MM.1S (cell line): ENCODE data around the gene CXXC5.

ENCODE experiments used
- DNase-seq: peaks from one replicate; pipeline ENCODE4 v3.0.0-alpha.2; 2015
- H2AFZ ChIP-seq: fragments of 300-600 bp; sonication (generic); 2 replicates; pipeline ENCODE4 v1.6.0; 2016; ENCODE audit warnings: antibody characterized with exemption, low read length
- H3F3A ChIP-seq: fragments of 300-600 bp; sonication (generic); 2 replicates; pipeline ENCODE4 v1.6.1; 2016; ENCODE audit warnings: mild to moderate bottlenecking, antibody characterized with exemption, low read length, moderate library complexity, mixed read lengths; ENCODE audit not compliant: insufficient read depth
- H3K27ac ChIP-seq: fragments of 300-600 bp; sonication (generic); 2 replicates; pipeline ENCODE4 v1.5.1; 2016; ENCODE audit warnings: mild to moderate bottlenecking, low read length
- H3K27me3 ChIP-seq: fragments of 300-600 bp; sonication (generic); replicated peaks from 2 replicates; pipeline ENCODE4 v1.6.0; 2016; ENCODE audit warnings: low read length; ENCODE audit not compliant: insufficient read depth
- H3K36me3 ChIP-seq: fragments of 300-600 bp; sonication (generic); replicated peaks from 2 replicates; pipeline ENCODE4 v1.6.1; 2016; ENCODE audit warnings: mild to moderate bottlenecking, low read length, mixed read lengths; ENCODE audit not compliant: insufficient read depth
- H3K4me1 ChIP-seq: fragments of 300-600 bp; sonication (generic); 2 replicates; pipeline ENCODE4 v1.6.1; 2016; ENCODE audit warnings: low read length, mixed read lengths
- H3K4me2 ChIP-seq: fragments of 300-600 bp; sonication (generic); 2 replicates; pipeline ENCODE4 v1.6.0; 2016; ENCODE audit warnings: low read depth, low read length
- H3K4me3 ChIP-seq: fragments of 300-600 bp; sonication (generic); 2 replicates; pipeline ENCODE4 v1.5.1; 2016; ENCODE audit warnings: low read length, mixed read lengths
- H3K79me2 ChIP-seq: fragments of 300-600 bp; sonication (generic); 2 replicates; pipeline ENCODE4 v1.6.1; 2016; ENCODE audit warnings: mixed run types, low read length, mixed read lengths
- H3K9ac ChIP-seq: fragments of 300-600 bp; sonication (generic); 2 replicates; pipeline ENCODE4 v1.6.1; 2016; ENCODE audit warnings: low read length, mixed read lengths
- H3K9me2 ChIP-seq: fragments of 300-600 bp; sonication (generic); replicated peaks from 2 replicates; pipeline ENCODE4 v1.6.1; 2016; ENCODE audit warnings: mild to moderate bottlenecking, low read length, mixed read lengths; ENCODE audit not compliant: insufficient read depth
- H3K9me3 ChIP-seq: fragments of 300-600 bp; sonication (generic); replicated peaks from 2 replicates; pipeline ENCODE4 v1.6.1; 2016; ENCODE audit warnings: mild to moderate bottlenecking, low read length, mixed read lengths; ENCODE audit not compliant: insufficient read depth
- H4K20me1 ChIP-seq: fragments of 300-600 bp; sonication (generic); 2 replicates; pipeline ENCODE4 v1.6.1; 2016; ENCODE audit warnings: mild to moderate bottlenecking, low read length, moderate library complexity, mixed read lengths; ENCODE audit not compliant: insufficient read depth
- EZH2 ChIP-seq: fragments of 300-600 bp; sonication (generic); optimal IDR thresholded peaks from 2 replicates; pipeline ENCODE3; 2017; ENCODE audit warnings: low read depth, mild to moderate bottlenecking, antibody characterized with exemption, low read length, mixed read lengths
- EZH2phosphoT487 ChIP-seq: fragments of 300-600 bp; sonication (generic); IDR thresholded peaks from 2 replicates; pipeline ENCODE4 v1.6.1; 2018; ENCODE audit warnings: antibody characterized with exemption, low read length
- TF ChIP-seq, protein P1 (sequence below): fragments of 300-600 bp; sonication (generic); IDR thresholded peaks from 2 replicates; pipeline ENCODE4 v1.5.1; 2016; ENCODE audit warnings: antibody characterized with exemption, low read length, mixed read lengths

Gene CXXC5

DNA sequence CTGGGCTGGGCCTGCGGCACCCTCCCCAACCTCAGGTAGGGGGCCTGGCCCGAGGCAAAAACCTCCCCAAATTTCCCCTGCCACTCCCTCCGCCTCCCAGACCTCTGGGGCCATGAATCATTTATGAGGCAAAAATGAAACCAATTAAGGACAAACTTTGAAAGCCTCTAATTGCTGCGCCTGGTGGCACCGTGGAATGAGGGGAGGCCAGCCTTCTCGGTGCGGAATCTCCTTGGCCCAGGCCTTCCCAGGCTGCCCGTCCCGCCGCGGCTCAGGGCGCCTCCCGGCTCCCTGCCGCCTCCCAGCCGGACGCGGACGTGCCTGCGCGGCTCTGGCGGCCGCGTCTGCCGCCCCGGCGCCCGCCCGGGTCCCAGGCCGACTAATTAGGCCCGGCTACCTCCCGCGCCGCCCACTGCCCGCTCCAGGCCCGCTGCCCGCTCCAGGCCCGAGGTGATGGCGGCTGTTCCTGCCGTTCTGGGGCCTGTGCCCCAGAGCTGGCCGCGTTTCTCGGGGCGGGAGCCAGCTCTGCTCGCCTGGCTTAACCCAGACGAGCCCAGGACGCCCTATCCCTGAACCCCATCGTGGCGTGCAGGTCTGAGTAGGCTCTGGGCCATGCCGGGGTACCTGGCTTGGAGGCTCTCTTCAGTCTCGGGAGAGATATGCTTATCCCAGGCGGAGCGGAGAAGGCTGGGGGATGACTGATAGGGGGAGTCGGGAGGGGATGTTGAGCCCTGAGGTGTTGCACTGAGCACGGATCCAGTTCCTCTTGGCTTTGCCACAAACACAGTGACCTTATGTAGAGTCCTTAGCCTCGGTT, 20.1 kb downstream of the CXXC5 start:
- H3K27ac ChIP-seq, result peak overlapping the region; percentile 97
- no peaks in the 10 kb centered on the region for H4K20me1 ChIP-seq
- peak; percentile 77 for DNase-seq
- peak overlapping the region; percentile 94 for H3K4me2 ChIP-seq
- H3K9ac ChIP-seq, result peak overlapping the region; percentile 89
- TF ChIP-seq, protein P1, sequence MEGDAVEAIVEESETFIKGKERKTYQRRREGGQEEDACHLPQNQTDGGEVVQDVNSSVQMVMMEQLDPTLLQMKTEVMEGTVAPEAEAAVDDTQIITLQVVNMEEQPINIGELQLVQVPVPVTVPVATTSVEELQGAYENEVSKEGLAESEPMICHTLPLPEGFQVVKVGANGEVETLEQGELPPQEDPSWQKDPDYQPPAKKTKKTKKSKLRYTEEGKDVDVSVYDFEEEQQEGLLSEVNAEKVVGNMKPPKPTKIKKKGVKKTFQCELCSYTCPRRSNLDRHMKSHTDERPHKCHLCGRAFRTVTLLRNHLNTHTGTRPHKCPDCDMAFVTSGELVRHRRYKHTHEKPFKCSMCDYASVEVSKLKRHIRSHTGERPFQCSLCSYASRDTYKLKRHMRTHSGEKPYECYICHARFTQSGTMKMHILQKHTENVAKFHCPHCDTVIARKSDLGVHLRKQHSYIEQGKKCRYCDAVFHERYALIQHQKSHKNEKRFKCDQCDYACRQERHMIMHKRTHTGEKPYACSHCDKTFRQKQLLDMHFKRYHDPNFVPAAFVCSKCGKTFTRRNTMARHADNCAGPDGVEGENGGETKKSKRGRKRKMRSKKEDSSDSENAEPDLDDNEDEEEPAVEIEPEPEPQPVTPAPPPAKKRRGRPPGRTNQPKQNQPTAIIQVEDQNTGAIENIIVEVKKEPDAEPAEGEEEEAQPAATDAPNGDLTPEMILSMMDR, result no peak
- TF ChIP-seq EZH2phosphoT487 (no peak), EZH2 (no peak)
- H3K4me3 ChIP-seq, result peak overlapping the region; percentile 81
- H3K79me2 ChIP-seq, result peaks cover 87% of the 10 kb centered on the region
- H3K9me3 ChIP-seq, result no peaks in the 10 kb centered on the region
- no peak overlapping the region for H2AFZ ChIP-seq
- H3K27me3 ChIP-seq, result no peaks in the 10 kb centered on the region
- no peaks in the 10 kb centered on the region for H3K9me2 ChIP-seq
- no peaks in the 10 kb centered on the region for H3K36me3 ChIP-seq
- H3K4me1 ChIP-seq, result peaks cover 35% of the 10 kb centered on the region
- peaks cover 55% of the 10 kb centered on the region for H3F3A ChIP-seq

DNA sequence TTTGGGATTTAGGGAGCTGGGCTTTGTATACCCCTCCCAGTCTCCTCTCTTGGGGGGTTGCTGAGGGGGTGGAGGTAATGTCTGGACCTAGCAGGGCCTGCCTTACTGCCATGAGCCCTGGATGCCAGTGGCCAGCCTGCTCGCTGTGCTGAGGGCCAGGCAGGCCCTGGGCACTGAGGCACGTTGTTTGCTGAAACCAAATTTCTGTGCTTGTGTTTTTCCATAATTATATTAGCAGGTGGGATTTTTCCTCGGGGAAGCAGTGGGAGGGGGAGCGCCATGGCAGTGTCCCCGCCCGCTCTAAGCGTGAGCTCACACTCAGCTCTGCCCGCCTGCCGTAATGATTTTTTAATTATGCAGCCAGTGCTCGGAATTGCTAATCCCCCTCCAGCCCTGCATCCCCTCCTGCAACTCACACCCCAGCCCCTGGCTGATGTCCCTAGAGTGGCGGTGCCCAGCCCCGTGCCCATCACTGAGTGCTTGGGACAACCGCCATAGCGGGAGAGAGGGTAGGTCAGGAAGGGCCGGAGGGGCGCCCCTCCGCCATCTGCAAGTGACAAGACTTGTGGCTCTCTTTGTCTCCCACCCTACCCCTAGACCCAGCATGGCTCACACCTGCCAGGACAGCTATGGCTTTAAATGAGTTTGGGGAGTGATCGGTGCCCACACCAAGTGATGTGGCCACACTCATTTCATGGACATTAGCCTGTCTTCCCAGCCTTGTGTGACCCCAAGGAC, 20.9 kb downstream of the CXXC5 start:
- H3K9me3 ChIP-seq, result no peaks in the 10 kb centered on the region
- H3K36me3 ChIP-seq, result no peaks in the 10 kb centered on the region
- peak overlapping the region; percentile 89 for H3K9ac ChIP-seq
- H3F3A ChIP-seq, result peaks cover 55% of the 10 kb centered on the region
- peak; percentile 10 for DNase-seq
- no peaks in the 10 kb centered on the region for H3K9me2 ChIP-seq
- H4K20me1 ChIP-seq, result no peaks in the 10 kb centered on the region
- H3K27ac ChIP-seq, result peak overlapping the region; percentile 97
- peaks cover 35% of the 10 kb centered on the region for H3K4me1 ChIP-seq
- H3K27me3 ChIP-seq, result no peaks in the 10 kb centered on the region
- H2AFZ ChIP-seq, result no peak overlapping the region
- H3K79me2 ChIP-seq, result peaks cover 87% of the 10 kb centered on the region
- TF ChIP-seq, protein P1, result no peak
- no peak for TF ChIP-seq EZH2phosphoT487
- no peak for TF ChIP-seq EZH2
- peak overlapping the region; percentile 94 for H3K4me2 ChIP-seq
- peak overlapping the region; percentile 81 for H3K4me3 ChIP-seq

DNA sequence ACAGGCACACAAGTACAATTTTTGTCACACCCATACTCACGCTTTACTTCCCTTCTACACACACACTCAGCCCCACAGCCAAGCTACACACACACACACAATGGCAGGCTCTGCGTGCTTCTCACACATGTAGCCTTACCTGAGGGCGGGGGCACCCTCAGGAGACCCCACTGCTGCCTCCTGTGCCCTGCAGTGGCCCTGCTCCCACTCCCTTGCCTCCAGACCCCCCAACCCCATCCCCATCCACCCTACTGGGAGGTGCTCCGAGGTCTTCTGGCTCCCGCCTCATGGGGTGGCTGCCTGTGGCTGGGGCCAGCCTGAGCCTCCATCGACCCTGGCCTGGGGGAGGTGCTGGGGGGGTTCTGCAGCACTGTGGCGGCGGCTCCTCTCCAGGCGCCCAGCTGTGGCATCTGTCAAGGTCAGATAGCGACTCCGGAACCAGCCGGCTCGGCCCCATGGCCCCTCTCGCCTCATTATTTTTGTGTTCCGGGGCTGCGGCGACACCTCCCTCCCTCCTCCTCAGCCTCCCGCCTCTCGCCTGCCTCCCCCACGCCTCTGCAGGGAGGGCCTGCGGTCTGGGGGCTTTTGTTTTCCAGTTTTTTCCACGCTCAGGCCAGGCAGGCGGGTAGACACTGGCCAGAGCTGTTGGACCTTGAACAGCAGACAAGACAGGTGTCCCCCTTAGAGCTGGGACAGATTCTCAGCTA, 21.7 kb downstream of the CXXC5 start:
- H3K27me3 ChIP-seq, result no peaks in the 10 kb centered on the region
- DNase-seq, result peak; percentile 76
- H4K20me1 ChIP-seq, result no peaks in the 10 kb centered on the region
- H3K4me2 ChIP-seq, result peak overlapping the region; percentile 94
- peaks cover 55% of the 10 kb centered on the region for H3F3A ChIP-seq
- no peaks in the 10 kb centered on the region for H3K9me3 ChIP-seq
- TF ChIP-seq, protein P1, result no peak
- no peak for TF ChIP-seq EZH2
- TF ChIP-seq EZH2phosphoT487, result no peak
- H3K27ac ChIP-seq, result peak overlapping the region; percentile 97
- peaks cover 87% of the 10 kb centered on the region for H3K79me2 ChIP-seq
- H3K36me3 ChIP-seq, result no peaks in the 10 kb centered on the region
- H2AFZ ChIP-seq, result no peak overlapping the region
- peak overlapping the region; percentile 89 for H3K9ac ChIP-seq
- peaks cover 35% of the 10 kb centered on the region for H3K4me1 ChIP-seq
- H3K4me3 ChIP-seq, result peak overlapping the region; percentile 81
- no peaks in the 10 kb centered on the region for H3K9me2 ChIP-seq
